GM13977 (cell line): ENCODE results near the gene KLF15.

Experiments used
- DNase-seq: peaks from one replicate; pipeline ENCODE4 v3.0.0; 2012; ENCODE audit warnings: low spot score
- in situ Hi-C: fragments of 300-500 bp; cut with MboI; formaldehyde crosslinking; loops from one replicate; pipeline ENCODE4 v1.12.0; 2022; ENCODE audit warnings: low sequenced_read_pairs, low pct_unique_long_range_greater_than_20kb, mixed read lengths, inconsistent platforms; ENCODE audit not compliant: unreplicated experiment
- TF ChIP-seq, protein P1 (sequence below): IDR thresholded peaks from 2 replicates; pipeline ENCODE4 v1.5.1; 2012; ENCODE audit warnings: mild to moderate bottlenecking, control low read depth; ENCODE audit not compliant: insufficient read depth; ENCODE audit errors: extremely low read depth, missing control alignments

Gene KLF15

DNA sequence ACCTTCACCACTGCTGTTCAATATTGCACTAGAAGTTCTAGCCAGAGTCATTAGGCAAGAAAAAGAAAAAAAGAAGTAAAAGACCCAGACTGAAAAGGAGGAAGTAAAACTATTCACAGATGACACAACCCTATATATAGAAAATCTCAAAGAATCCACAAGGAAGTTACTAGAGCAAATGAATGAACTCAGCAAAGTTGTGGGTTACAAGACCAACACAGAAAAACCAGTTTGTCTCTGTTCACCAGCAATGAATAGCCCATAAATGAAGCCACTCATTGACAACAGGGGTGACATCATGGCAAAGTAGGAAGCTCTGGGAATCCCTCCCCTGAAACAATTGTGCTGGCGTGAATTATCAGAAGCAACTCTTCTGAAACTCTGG, 42.1 kb upstream of the KLF15 start:
- in situ Hi-C loops: no loop called here
- peak; percentile 53 for DNase-seq
- TF ChIP-seq, protein P1, sequence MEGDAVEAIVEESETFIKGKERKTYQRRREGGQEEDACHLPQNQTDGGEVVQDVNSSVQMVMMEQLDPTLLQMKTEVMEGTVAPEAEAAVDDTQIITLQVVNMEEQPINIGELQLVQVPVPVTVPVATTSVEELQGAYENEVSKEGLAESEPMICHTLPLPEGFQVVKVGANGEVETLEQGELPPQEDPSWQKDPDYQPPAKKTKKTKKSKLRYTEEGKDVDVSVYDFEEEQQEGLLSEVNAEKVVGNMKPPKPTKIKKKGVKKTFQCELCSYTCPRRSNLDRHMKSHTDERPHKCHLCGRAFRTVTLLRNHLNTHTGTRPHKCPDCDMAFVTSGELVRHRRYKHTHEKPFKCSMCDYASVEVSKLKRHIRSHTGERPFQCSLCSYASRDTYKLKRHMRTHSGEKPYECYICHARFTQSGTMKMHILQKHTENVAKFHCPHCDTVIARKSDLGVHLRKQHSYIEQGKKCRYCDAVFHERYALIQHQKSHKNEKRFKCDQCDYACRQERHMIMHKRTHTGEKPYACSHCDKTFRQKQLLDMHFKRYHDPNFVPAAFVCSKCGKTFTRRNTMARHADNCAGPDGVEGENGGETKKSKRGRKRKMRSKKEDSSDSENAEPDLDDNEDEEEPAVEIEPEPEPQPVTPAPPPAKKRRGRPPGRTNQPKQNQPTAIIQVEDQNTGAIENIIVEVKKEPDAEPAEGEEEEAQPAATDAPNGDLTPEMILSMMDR: no peak

DNA sequence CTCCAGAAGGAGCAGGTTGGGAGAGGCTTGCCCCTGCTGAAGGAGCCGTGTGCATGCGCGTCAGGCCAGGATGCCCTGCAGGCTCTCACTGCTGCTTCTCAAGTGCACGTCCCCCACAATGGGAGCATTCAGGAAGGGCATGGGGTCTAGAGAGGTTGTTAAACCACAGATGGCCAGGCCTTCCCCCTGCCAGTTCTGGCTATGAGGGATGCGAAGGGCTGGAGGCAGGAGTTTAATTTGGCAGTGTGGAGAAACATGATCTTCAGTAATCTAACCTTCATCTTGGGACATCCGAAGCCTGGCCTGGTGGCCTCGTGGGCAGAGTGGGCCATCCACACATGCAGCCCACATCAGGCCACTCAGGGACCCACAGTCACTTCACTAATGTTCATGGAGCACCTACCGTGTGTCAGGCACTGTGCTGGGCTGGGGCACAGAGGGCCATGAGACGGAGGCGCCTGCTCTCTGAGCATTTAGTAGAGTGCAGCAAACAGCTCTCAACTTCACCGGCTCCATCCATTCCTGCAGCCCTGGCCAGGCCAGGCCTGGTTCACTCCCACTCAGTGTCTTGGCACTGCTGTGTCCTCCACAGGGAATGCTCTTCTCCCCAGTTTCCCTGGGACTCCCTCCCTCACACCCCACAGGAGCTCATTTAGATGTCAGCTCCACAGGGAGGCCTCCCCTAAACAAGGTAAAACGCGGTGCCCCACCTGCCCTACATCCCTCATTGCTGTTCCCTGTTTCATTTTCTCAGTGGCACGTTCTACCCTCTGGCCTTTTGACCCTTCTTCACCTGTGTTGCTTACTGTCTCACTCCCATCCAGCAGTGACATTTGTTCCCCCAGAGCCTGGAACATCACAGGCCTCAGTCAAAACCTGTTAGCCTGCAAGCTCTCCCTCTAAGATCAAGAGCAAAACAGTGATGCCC, 41.5 kb upstream of the KLF15 start:
- TF ChIP-seq, protein P1: no peak
- in situ Hi-C loops: no loop called here
- no peak for DNase-seq

DNA sequence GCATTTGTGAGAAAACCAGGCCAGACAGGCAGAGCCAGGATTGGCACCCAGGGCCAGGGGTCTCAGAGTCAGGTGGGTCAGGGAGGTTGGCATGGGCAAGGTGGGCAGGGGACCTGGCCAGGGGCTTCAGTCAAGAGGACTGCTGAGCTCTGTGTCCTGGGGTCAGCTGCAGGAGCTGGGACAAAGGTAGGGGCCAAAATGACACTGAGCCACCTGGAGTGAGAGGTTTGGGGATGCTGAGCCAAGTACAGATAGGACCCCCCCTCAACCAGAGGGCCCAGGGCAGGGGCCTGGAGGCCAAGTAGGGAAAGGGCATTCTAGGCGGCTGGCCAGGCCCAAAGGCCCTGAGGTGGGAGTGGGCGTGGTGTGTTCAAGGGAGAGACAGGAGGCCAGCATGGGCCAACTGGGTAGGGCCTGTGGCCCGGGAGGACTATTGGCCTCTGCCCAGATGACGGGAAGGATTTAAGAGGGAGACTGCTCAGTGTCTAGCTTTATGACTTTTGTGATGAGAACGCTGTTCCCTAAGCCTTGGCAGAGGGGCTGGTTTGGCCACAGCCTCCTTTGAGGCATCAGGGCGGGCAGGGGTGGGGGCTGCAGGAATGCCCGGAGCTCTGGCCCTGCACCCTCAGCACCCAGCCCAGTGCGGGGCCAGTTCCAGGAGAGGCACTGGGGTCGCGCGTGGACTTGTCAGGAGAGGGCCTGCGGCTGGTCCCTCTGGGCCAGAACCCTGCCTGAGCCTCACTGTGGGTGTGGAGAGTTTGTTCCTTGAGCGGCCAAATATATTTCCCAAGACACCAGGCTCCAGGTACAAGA, 40.6 kb upstream of the KLF15 start:
- in situ Hi-C loops: no loop called here
- DNase-seq: no peak
- TF ChIP-seq, protein P1: no peak

DNA sequence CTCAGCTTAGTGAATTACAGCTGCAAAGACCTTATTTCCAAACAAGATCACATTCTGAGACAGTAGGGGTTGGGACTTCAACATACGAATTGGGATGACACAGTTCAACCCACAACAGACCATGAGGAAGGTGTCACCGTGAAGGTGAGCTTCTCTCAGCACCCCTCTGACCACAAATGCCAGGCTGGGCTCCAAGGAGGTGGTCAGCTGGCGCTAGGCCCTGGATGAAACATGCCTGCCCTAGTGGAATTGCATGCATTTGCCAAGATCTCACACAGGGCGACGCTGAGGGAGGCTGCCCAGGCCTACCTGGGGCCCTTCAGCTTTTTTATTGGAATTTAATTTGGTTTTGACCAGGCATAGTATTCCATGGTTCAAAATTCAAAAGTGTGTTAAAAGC, 39.3 kb upstream of the KLF15 start:
- TF ChIP-seq, protein P1: no peak
- DNase-seq: no peak
- in situ Hi-C loops: no loop called here

DNA sequence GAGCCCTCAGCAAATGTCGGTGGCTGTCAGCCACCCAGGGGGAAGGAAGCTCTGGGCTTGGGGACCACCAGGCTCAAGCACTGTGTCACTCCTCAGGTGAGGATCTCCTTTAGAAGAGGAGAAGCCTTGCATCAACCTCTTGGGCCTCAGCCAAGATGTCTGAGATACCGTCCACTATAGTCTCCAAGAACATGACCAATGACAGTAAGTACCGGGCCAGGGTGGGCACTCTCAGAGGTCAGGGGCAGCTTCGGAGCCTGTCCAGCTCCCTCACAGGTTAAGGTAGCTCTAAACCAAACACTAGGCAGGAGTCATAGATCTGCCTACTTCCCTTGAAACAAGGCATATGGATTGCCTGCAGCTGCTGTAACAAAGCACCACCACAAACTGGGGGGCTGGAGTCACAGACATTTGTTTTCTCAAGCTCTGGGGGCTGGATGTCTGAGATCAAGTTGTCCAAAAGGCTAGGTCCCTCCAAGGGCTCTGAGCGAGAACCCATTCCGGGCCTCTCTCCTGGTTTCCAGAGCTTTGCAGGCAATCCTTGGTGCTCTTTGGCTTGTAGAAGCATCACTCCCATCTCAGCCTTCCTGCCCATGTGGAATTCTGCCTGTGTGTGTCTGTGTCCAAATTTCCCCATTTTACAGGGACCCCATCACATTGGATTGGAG, 38.8 kb upstream of the KLF15 start:
- in situ Hi-C loops: no loop called here
- DNase-seq: no peak
- TF ChIP-seq, protein P1: no peak

DNA sequence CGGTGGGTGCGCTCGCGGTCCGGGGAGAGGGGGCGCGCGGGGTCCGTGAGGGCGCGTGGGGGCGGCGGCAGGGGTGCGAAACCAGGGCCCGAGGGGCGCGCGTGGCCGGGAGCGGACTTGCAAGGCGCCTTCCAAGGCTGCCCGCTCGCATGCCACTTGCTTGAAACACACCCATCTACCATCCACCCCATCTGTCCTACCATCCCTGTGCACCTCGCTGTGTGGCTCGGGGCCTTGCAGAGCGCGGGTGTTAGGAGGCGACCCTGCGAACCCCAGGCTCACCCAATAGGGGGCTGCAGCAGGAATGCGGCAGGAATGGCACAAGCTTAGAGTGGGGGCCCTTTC, 37.7 kb upstream of the KLF15 start:
- in situ Hi-C loops: no loop called here
- DNase-seq: no peak
- TF ChIP-seq, protein P1: no peak
